PC-3 (cell line): ENCODE results near the gene KRT73.

Experiments used
- EZH2 ChIP-seq: fragments of 300-600 bp; sonication (generic); IDR thresholded peaks from one replicate; pipeline ENCODE4 v1.6.1; 2017; ENCODE audit warnings: antibody characterized with exemption, mild to moderate bottlenecking, low read length; ENCODE audit not compliant: unreplicated experiment
- EZH2phosphoT487 ChIP-seq: fragments of 300-600 bp; sonication (generic); IDR thresholded peaks from 2 replicates; pipeline ENCODE4 v1.6.1; 2018; ENCODE audit warnings: mild to moderate bottlenecking, antibody characterized with exemption, low read length, borderline replicate concordance
- TF ChIP-seq, protein P1 (sequence below): fragments of 300-600 bp; sonication (generic); conservative IDR thresholded peaks from 2 replicates; pipeline ENCODE4 v1.5.1; 2017; ENCODE audit warnings: antibody characterized with exemption, low read depth, mild to moderate bottlenecking, low read length

DNA sequence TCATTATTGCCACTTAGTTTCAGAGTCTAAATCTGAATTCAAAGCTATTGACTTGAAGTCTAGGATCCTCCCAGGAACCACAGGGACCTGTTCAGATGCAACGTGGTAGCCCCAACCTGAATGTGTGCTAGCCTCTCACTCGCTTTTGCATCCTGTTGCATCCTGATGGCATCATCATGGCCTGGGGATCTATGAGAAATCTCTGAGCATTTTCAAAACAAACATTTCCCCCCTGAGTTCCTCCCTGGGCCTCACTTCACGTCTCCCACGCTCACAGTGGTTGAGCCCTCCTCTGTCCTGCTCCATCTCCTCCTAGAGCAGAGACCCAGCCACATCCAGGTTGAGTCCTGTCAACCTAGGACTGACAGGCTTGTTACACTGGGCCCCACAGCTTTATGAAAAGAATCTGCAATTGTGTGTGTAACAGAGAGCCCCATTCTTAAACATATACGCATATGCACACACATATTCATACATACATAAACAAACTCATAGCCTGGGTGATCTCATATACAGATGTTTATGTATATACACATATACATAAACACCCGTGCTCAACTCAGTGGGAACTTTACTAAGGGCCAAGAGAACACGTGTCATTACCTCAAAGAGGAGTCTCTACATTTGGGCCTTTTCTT is 11.7 kb downstream of the KRT73 start:
- TF ChIP-seq, protein P1, sequence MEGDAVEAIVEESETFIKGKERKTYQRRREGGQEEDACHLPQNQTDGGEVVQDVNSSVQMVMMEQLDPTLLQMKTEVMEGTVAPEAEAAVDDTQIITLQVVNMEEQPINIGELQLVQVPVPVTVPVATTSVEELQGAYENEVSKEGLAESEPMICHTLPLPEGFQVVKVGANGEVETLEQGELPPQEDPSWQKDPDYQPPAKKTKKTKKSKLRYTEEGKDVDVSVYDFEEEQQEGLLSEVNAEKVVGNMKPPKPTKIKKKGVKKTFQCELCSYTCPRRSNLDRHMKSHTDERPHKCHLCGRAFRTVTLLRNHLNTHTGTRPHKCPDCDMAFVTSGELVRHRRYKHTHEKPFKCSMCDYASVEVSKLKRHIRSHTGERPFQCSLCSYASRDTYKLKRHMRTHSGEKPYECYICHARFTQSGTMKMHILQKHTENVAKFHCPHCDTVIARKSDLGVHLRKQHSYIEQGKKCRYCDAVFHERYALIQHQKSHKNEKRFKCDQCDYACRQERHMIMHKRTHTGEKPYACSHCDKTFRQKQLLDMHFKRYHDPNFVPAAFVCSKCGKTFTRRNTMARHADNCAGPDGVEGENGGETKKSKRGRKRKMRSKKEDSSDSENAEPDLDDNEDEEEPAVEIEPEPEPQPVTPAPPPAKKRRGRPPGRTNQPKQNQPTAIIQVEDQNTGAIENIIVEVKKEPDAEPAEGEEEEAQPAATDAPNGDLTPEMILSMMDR, result no peak
- TF ChIP-seq EZH2phosphoT487 (no peak), EZH2 (no peak)
